ENCODE data around the gene MOB1A. TPM values are rescaled to one million over a fixed set of nuclear protein-coding genes. Genes with fewer than 3 reads are reported as not detected.

The MOB1A gene
- total and polyA plus RNA-seq, 10 of the 15 experiments (the other 5 are each of a cell fraction or from before 2014, with no cell fraction given), result 41.2 to 232 (median 172) TPM

DNA sequence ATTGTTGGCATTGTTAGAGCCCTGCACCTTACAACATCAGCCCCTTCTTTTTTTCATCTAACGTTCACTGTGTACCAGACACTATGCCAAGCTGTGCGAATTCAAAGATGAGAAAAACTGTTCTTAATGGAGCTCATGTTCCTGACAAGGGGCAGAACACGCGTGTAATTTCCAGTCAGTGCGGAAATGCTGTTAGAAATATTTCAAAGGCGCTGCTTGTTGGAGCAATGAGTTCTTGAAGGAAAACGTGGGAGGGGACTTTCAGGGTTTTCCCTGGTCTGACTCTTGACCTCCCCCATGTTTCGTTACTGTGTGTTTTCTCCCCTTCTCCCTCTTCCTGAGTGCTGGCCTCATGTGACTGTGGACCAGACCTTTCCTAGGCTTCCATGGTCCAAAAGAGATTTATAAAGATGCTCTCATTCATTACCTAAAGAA lies 21.2 kb upstream of the MOB1A start (continued):
- TF ChIP-seq, protein P1, sequence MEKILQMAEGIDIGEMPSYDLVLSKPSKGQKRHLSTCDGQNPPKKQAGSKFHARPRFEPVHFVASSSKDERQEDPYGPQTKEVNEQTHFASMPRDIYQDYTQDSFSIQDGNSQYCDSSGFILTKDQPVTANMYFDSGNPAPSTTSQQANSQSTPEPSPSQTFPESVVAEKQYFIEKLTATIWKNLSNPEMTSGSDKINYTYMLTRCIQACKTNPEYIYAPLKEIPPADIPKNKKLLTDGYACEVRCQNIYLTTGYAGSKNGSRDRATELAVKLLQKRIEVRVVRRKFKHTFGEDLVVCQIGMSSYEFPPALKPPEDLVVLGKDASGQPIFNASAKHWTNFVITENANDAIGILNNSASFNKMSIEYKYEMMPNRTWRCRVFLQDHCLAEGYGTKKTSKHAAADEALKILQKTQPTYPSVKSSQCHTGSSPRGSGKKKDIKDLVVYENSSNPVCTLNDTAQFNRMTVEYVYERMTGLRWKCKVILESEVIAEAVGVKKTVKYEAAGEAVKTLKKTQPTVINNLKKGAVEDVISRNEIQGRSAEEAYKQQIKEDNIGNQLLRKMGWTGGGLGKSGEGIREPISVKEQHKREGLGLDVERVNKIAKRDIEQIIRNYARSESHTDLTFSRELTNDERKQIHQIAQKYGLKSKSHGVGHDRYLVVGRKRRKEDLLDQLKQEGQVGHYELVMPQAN (conservative IDR thresholded peaks at IDR 0.05), result 0 out of 2 replicates have a peak, but pooled peaks have one; percentile 21
- TF ChIP-seq SMAD5 (IDR thresholded peaks at IDR 0.05; ENCODE audit: low read depth) (peak; percentile 28; the same call in 1 of the 2 replicates), PRDM15 (CRISPR knock-in tag; IDR thresholded peaks at IDR 0.05) (no peak), ZNF622 (IDR thresholded peaks at IDR 0.05) (no peak), PBX3 (IDR thresholded peaks at IDR 0.05; ENCODE audit: insufficient replicate concordance, low read depth, low read length) (no peak), POLR2AphosphoS5 (IDR thresholded peaks at IDR 0.05; ENCODE audit: low read length) (peak; percentile 54; the same call in 1 of the 2 replicates), ZNF592 (IDR thresholded peaks at IDR 0.05) (no peak), USF2 (IDR thresholded peaks at IDR 0.05; ENCODE audit: borderline replicate concordance, low read depth, low read length) (no peak), SPI1 (IDR thresholded peaks at IDR 0.05; ENCODE audit: borderline replicate concordance, insufficient read depth, low read depth, low read length) (no peak), BRCA1 (IDR thresholded peaks at IDR 0.05; ENCODE audit: low read depth, low read length) (no peak), BHLHE40 (IDR thresholded peaks at IDR 0.05; ENCODE audit: borderline replicate concordance in 1 of 2, low read depth in 2 of 2, low read length in 1 of 2) (peak; percentile 11 to 13; a peak in 1 of 4 replicates)
- TF ChIP-seq, protein P2, sequence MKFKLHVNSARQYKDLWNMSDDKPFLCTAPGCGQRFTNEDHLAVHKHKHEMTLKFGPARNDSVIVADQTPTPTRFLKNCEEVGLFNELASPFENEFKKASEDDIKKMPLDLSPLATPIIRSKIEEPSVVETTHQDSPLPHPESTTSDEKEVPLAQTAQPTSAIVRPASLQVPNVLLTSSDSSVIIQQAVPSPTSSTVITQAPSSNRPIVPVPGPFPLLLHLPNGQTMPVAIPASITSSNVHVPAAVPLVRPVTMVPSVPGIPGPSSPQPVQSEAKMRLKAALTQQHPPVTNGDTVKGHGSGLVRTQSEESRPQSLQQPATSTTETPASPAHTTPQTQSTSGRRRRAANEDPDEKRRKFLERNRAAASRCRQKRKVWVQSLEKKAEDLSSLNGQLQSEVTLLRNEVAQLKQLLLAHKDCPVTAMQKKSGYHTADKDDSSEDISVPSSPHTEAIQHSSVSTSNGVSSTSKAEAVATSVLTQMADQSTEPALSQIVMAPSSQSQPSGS (IDR thresholded peaks at IDR 0.05; ENCODE audit: low read length), result no peak; the same call in 1 of the 2 replicates

Measured in GM12878 (cell line).